DOHH2 (cell line): ENCODE data around the gene FILIP1L.

Source experiments
- H3F3A ChIP-seq: fragments of 200-600 bp; sonication (generic), shearing (Covaris generic); 2 replicates; pipeline ENCODE4 v1.6.0; 2016; ENCODE audit warnings: antibody characterized with exemption, mild to moderate bottlenecking; ENCODE audit not compliant: control insufficient read depth, insufficient read depth
- H3K27ac ChIP-seq: fragments of 200-600 bp; sonication (generic); 2 replicates; pipeline ENCODE4 v1.5.1; 2014; ENCODE audit warnings: low read depth, mild to moderate bottlenecking, low read length, moderate library complexity
- H3K27me3 ChIP-seq: fragments of 200-600 bp; sonication (generic); 2 replicates; pipeline ENCODE4 v1.6.1; 2014; ENCODE audit warnings: mild to moderate bottlenecking, low read length, mixed read lengths; ENCODE audit not compliant: control insufficient read depth
- H3K36me3 ChIP-seq: fragments of 200-600 bp; sonication (generic); 2 replicates; pipeline ENCODE4 v1.6.1; 2014; ENCODE audit warnings: mild to moderate bottlenecking, low read length, moderate library complexity, mixed read lengths; ENCODE audit not compliant: control insufficient read depth
- H3K4me1 ChIP-seq: fragments of 200-600 bp; sonication (generic); 2 replicates; pipeline ENCODE4 v1.6.1; 2014; ENCODE audit warnings: mild to moderate bottlenecking, low read length, mixed read lengths; ENCODE audit not compliant: control insufficient read depth
- H3K4me2 ChIP-seq: fragments of 200-600 bp; sonication (generic); 2 replicates; pipeline ENCODE4 v1.6.0; 2014; ENCODE audit warnings: mild to moderate bottlenecking, low read length, moderate library complexity
- H3K4me3 ChIP-seq: fragments of 200-600 bp; sonication (generic); 2 replicates; pipeline ENCODE4 v1.5.1; 2014; ENCODE audit warnings: mild to moderate bottlenecking, low read length, mixed read lengths
- H3K79me2 ChIP-seq: fragments of 200-600 bp; sonication (generic); 2 replicates; pipeline ENCODE4 v1.6.1; 2014; ENCODE audit warnings: mild to moderate bottlenecking, low read length, mixed read lengths; ENCODE audit not compliant: control insufficient read depth
- H3K9me2 ChIP-seq: fragments of 200-600 bp; sonication (generic); replicated peaks from 2 replicates; pipeline ENCODE4 v1.6.1; 2014; ENCODE audit warnings: mild to moderate bottlenecking, low read length, mixed read lengths; ENCODE audit not compliant: control insufficient read depth
- H3K9me3 ChIP-seq: fragments of 200-600 bp; sonication (generic); 2 replicates; pipeline ENCODE4 v1.6.1; 2014; ENCODE audit warnings: antibody characterized with exemption, low read length, mixed read lengths; ENCODE audit not compliant: control insufficient read depth, insufficient read depth
- H4K20me1 ChIP-seq: fragments of 200-600 bp; sonication (generic); 2 replicates; pipeline ENCODE4 v1.6.0; 2014; ENCODE audit warnings: low read depth, mild to moderate bottlenecking, antibody characterized with exemption, low read length, moderate library complexity; ENCODE audit not compliant: control insufficient read depth, insufficient read depth
- EZH2phosphoT487 ChIP-seq: fragments of 200-600 bp; sonication (generic); IDR thresholded peaks from 2 replicates; pipeline ENCODE4 v1.6.1; 2017; ENCODE audit warnings: borderline replicate concordance, mild to moderate bottlenecking, antibody characterized with exemption, low read length, moderate library complexity, mixed read lengths
- TF ChIP-seq, protein P1 (sequence below): fragments of 200-600 bp; sonication (generic); IDR thresholded peaks from one replicate; pipeline ENCODE4 v1.5.1; 2014; ENCODE audit warnings: antibody characterized with exemption, mild to moderate bottlenecking, low read depth, low read length; ENCODE audit not compliant: poor library complexity, severe bottlenecking

The FILIP1L gene

DNA sequence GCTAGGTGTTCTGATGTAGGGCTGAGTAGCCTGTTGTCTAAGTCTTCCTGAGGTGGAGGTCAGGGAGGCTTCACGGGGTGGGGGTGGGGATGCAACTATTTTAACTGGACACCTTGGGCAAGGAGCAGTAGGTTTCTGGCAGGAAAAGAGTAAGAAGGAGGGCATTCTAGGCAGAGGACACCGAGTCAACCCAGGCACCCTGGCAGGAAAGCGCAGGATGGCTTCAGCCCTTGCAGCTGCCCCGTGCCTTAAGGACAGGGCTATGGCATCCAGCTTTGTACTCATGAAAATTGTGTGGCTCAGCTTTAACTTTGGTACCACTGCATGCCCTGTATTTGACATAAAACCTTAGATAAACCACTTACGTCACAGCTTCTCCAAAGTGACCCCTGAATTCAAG lies 6.4 kb upstream of the FILIP1L start:
- no peaks in the 10 kb centered on the region for H3K79me2 ChIP-seq
- no peaks in the 10 kb centered on the region for H3K36me3 ChIP-seq
- no peaks in the 10 kb centered on the region for H3K9me3 ChIP-seq
- H3K4me1 ChIP-seq: no peaks in the 10 kb centered on the region
- TF ChIP-seq, protein P1, sequence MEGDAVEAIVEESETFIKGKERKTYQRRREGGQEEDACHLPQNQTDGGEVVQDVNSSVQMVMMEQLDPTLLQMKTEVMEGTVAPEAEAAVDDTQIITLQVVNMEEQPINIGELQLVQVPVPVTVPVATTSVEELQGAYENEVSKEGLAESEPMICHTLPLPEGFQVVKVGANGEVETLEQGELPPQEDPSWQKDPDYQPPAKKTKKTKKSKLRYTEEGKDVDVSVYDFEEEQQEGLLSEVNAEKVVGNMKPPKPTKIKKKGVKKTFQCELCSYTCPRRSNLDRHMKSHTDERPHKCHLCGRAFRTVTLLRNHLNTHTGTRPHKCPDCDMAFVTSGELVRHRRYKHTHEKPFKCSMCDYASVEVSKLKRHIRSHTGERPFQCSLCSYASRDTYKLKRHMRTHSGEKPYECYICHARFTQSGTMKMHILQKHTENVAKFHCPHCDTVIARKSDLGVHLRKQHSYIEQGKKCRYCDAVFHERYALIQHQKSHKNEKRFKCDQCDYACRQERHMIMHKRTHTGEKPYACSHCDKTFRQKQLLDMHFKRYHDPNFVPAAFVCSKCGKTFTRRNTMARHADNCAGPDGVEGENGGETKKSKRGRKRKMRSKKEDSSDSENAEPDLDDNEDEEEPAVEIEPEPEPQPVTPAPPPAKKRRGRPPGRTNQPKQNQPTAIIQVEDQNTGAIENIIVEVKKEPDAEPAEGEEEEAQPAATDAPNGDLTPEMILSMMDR: no peak
- TF ChIP-seq EZH2phosphoT487: no peak
- no peaks in the 10 kb centered on the region for H3K27me3 ChIP-seq
- no peak overlapping the region for H3K4me3 ChIP-seq
- H3K4me2 ChIP-seq: no peak overlapping the region
- H3K9me2 ChIP-seq: no peaks in the 10 kb centered on the region
- no peaks in the 10 kb centered on the region for H4K20me1 ChIP-seq
- H3K27ac ChIP-seq: no peak overlapping the region
- no peaks in the 10 kb centered on the region for H3F3A ChIP-seq

DNA sequence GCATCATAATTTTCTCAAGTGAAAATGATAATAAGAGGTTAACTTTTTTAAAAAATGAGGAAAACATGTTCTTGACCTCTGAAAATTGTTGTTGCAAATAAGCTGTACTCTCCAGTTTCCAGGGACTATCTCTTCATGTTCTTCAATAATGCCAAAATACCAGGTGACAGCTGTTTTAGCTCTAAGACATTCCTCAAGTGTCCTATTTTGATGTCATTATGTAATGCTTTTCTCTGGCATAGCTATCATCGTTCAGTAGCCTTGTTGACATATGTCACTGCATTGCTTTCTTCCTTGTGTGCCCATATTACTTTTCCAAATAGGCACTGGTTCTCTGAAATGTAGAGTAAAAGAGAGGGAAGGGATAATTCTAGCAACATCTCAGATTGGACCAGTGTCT lies 5.7 kb upstream of the FILIP1L start:
- H4K20me1 ChIP-seq: no peaks in the 10 kb centered on the region
- H3K9me2 ChIP-seq: no peaks in the 10 kb centered on the region
- no peak overlapping the region for H3K27ac ChIP-seq
- H3F3A ChIP-seq: no peaks in the 10 kb centered on the region
- no peak overlapping the region for H3K4me3 ChIP-seq
- TF ChIP-seq, protein P1: no peak
- TF ChIP-seq EZH2phosphoT487: no peak
- H3K4me2 ChIP-seq: no peak overlapping the region
- no peaks in the 10 kb centered on the region for H3K36me3 ChIP-seq
- H3K27me3 ChIP-seq: no peaks in the 10 kb centered on the region
- no peaks in the 10 kb centered on the region for H3K79me2 ChIP-seq
- no peaks in the 10 kb centered on the region for H3K9me3 ChIP-seq
- H3K4me1 ChIP-seq: no peaks in the 10 kb centered on the region

DNA sequence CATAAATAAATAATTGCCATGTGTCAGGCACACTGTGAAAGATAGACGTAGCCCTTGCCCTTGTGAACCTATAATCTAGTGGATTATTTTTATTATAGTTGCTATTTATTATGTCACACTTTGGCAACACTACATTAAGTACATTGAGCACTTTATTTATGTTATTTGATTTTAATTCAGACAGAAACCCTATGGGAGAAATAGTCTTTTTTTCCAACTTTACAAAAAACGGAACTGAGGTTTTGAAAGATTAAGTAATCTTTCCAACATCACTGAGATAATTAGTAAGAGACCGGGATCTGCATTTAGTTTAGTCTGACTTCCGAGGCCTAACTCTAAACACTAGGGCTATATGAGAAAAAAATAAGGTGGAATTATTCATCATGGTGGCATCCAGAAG lies 2.8 kb upstream of the FILIP1L start:
- H3K4me1 ChIP-seq: no peaks in the 10 kb centered on the region
- H3K9me3 ChIP-seq: no peaks in the 10 kb centered on the region
- no peak overlapping the region for H3K4me2 ChIP-seq
- H4K20me1 ChIP-seq: no peaks in the 10 kb centered on the region
- H3F3A ChIP-seq: no peaks in the 10 kb centered on the region
- no peak for TF ChIP-seq EZH2phosphoT487
- TF ChIP-seq, protein P1: no peak
- H3K27me3 ChIP-seq: no peaks in the 10 kb centered on the region
- no peak overlapping the region for H3K4me3 ChIP-seq
- H3K9me2 ChIP-seq: no peaks in the 10 kb centered on the region
- H3K79me2 ChIP-seq: no peaks in the 10 kb centered on the region
- H3K27ac ChIP-seq: no peak overlapping the region
- no peaks in the 10 kb centered on the region for H3K36me3 ChIP-seq

DNA sequence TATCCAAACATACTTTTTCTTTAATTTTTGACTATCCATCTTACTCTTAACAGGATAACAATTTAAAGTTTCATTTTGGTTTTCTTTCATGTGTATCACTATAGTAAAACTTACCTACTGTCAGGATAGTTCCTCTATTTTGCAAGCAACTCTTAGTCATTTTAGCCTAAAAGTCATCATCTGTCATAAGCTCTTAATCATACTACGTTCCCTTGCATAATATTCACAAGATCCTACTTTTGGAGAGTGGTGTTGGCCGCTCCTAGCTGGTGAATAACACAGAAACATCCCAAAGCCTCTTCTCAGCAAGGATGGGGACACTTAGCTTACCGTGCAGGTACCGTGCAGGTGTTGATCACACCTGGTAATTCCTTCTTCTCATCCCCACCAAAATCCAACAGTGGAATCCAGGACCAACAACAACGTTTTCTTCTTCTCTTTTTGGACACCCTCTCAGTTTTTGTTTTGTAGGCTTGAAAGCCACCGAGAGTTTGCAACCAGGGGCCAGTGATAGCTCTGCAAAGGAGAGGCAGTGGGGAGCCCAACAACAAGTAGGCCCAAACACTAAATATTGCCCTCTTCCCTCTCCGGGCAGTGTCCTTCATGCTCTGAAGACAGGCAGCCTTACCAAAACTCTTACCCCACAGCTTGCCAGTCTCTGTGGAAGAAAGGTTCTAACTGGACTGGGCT lies 433 bp downstream of the FILIP1L start:
- no peaks in the 10 kb centered on the region for H3F3A ChIP-seq

More for the DNA sequence above, 433 bp downstream of the FILIP1L start:
- TF ChIP-seq, protein P1: no peak
- no peak for TF ChIP-seq EZH2phosphoT487
- no peak overlapping the region for H3K4me3 ChIP-seq
- no peaks in the 10 kb centered on the region for H4K20me1 ChIP-seq
- H3K79me2 ChIP-seq: no peaks in the 10 kb centered on the region
- H3K4me2 ChIP-seq: no peak overlapping the region
- H3K4me1 ChIP-seq: no peaks in the 10 kb centered on the region
- H3K27me3 ChIP-seq: no peaks in the 10 kb centered on the region
- no peak overlapping the region for H3K27ac ChIP-seq
- H3K9me3 ChIP-seq: no peaks in the 10 kb centered on the region
- H3K36me3 ChIP-seq: no peaks in the 10 kb centered on the region
- no peaks in the 10 kb centered on the region for H3K9me2 ChIP-seq
